AG08395 (cell line): Measurements from ENCODE around the gene KSR2.
"Not testable (repeated sequence)": the region's sequence is repeated elsewhere in the genome, so short reads cannot be mapped to it uniquely, and the experiment has no call there.

ENCODE experiments used
- DNase-seq: peaks from one replicate; pipeline ENCODE4 v3.0.0; 2012; ENCODE audit warnings: mixed read lengths, low spot score

The KSR2 gene

GRCh38 chr12:117857632-117858612 is 110.9 kb downstream of the KSR2 start:
- DNase-seq = peak; percentile 46

- not testable (repeated sequence) for DNase-seq
Observed at GRCh38 chr12:117857139-117857538, 111.7 kb downstream of the KSR2 start.

GRCh38 chr12:117855165-117855564 is 113.6 kb downstream of the KSR2 start:
- DNase-seq = no peak

- peak; percentile 49 for DNase-seq
Observed at GRCh38 chr12:117854339-117855012, 114.3 kb downstream of the KSR2 start.

- no peak for DNase-seq
Observed at GRCh38 chr12:117853600-117853999, 115.2 kb downstream of the KSR2 start.

GRCh38 chr12:117850048-117850447 is 118.7 kb downstream of the KSR2 start:
- DNase-seq = peak; percentile 71

GRCh38 chr12:117847371-117847770 is 121.4 kb downstream of the KSR2 start:
- no peak for DNase-seq

GRCh38 chr12:117845271-117845904 is 123.4 kb downstream of the KSR2 start:
- DNase-seq = no peak

GRCh38 chr12:117844114-117844830 is 124.5 kb downstream of the KSR2 start:
- DNase-seq = no peak

GRCh38 chr12:117842630-117843029 is 126.2 kb downstream of the KSR2 start:
- DNase-seq = no peak

- DNase-seq = no peak
Observed at GRCh38 chr12:117842220-117842619, 126.6 kb downstream of the KSR2 start.

GRCh38 chr12:117837737-117838050 is 131.1 kb downstream of the KSR2 start:
- no peak for DNase-seq

- DNase-seq = peak; percentile 80
Observed at GRCh38 chr12:117836999-117837736, 131.6 kb downstream of the KSR2 start.

- DNase-seq = no peak
Observed at GRCh38 chr12:117836476-117836875, 132.3 kb downstream of the KSR2 start.

- DNase-seq = no peak
Observed at GRCh38 chr12:117835156-117835555, 133.6 kb downstream of the KSR2 start.

- peak; percentile 79 for DNase-seq
Observed at GRCh38 chr12:117832459-117833457, 136.0 kb downstream of the KSR2 start.

- no peak for DNase-seq
Observed at GRCh38 chr12:117830471-117830870, 138.3 kb downstream of the KSR2 start.

- DNase-seq = no peak
Observed at GRCh38 chr12:117829108-117829507, 139.7 kb downstream of the KSR2 start.

GRCh38 chr12:117827660-117828059 is 141.1 kb downstream of the KSR2 start:
- DNase-seq = no peak

- no peak for DNase-seq
Observed at GRCh38 chr12:117825827-117826226, 143.0 kb downstream of the KSR2 start.
